GM23248 (cell line): Measurements from ENCODE around the gene ZFPM1.

ENCODE experiments used
- EZH2 ChIP-seq: fragments of 200-600 bp; sonication (generic); IDR thresholded peaks from 2 replicates; pipeline ENCODE4 v1.6.1; 2018; ENCODE audit warnings: antibody characterized with exemption, mild to moderate bottlenecking; ENCODE audit not compliant: insufficient read depth, poor library complexity, severe bottlenecking
- EZH2phosphoT487 ChIP-seq: fragments of 200-600 bp; sonication (generic); IDR thresholded peaks from 2 replicates; pipeline ENCODE4 v1.6.1; 2018; ENCODE audit warnings: antibody characterized with exemption, moderate library complexity, mild to moderate bottlenecking, low read depth; ENCODE audit not compliant: insufficient read depth

DNA sequence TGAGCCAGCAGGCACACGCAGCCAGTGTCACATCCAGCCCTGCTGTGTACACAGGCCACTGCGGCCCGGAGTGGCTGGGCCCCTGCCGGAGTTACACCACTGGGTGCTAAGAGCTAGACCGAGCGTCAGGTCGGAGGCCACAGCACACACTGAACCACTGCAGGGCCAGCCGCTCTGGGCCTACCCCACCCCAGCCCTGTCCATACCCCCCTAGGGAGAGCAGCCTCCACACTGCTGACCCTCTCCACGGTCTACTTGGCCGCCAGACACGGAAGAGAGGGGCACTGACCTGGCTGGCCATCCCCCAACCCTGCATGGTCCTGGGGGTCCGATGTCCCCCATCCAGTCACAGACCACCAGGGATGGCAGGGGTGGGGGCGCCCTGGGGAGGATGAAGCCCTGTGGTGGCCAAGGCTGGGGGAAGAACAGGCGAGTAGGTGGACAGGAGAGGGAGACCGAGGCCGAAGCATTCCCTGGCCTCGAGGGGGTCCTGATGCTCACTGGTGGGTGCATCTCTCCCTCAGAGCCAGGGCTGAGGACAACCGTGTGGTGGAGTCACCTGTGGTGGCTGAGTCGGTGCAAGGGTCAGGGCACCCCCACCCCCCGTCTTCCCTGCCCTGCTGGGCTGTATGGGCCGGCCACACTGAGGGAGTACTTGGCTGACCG, 82.2 kb downstream of the ZFPM1 start:
- no peak for TF ChIP-seq EZH2
- no peak for TF ChIP-seq EZH2phosphoT487
